GM19351 (cell line): ENCODE measurements around the gene APBA1.

ENCODE experiments used
- ATAC-seq: cut with Tn5 transposase; IDR thresholded peaks from one replicate; pipeline ENCODE4 v1.9.1; 2021; ENCODE audit warnings: mild to moderate bottlenecking, moderate library complexity; ENCODE audit not compliant: unreplicated experiment

APBA1 gene

GRCh38 chr9:69580582-69581214 lies 91.5 kb downstream of the APBA1 start:
- ATAC-seq = no peak

GRCh38 chr9:69579760-69580581 lies 92.2 kb downstream of the APBA1 start:
- no peak for ATAC-seq

GRCh38 chr9:69579032-69579758 lies 93.0 kb downstream of the APBA1 start:
- no peak for ATAC-seq

- no peak for ATAC-seq
Measured at GRCh38 chr9:69578026-69578425, 94.1 kb downstream of the APBA1 start.

- ATAC-seq = no peak
Measured at GRCh38 chr9:69577123-69577522, 95.0 kb downstream of the APBA1 start.

GRCh38 chr9:69574057-69574456 lies 98.1 kb downstream of the APBA1 start:
- ATAC-seq = no peak

DNA sequence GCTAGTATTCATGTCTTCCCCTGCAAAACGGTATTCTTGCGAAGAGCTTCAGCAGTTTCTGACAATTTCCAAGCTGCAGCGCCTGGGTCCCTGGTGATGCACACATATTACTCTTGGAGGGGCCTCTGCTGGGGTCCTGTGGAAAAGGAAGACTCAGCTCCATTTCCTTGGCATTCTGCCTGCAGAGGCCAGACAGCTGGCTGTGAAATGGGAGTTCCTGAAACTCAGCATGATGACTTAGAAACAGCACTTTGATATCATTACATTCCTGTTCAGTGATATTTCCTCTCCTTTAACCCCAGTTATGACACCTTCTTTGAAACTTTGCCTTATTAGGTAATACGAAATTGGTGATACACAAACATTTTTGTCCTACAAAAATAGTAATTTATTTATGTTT lies 98.5 kb downstream of the APBA1 start:
- no peak for ATAC-seq

DNA sequence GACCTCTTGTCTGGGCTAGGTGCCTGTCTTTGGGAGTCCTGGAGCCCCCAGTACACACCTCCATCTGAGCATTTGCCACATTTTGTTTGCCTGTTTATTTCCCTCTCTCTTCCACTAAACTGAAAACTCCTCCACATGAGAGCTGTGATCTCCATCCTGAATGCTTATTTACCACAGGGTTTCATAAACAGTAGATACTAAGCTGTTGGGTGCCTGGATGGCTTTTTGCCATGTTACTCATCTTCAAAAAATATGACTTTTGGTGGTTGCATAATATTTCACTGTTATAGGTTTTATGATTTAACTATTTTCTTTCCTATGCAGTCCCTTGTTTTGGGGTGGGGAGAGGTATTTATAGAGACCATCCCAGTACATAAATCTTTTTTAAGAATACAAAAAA lies 99.6 kb downstream of the APBA1 start:
- ATAC-seq = no peak

GRCh38 chr9:69571032-69571431 lies 101.1 kb downstream of the APBA1 start:
- no peak for ATAC-seq

- no peak for ATAC-seq
Measured at GRCh38 chr9:69569738-69570451, 102.3 kb downstream of the APBA1 start.

DNA sequence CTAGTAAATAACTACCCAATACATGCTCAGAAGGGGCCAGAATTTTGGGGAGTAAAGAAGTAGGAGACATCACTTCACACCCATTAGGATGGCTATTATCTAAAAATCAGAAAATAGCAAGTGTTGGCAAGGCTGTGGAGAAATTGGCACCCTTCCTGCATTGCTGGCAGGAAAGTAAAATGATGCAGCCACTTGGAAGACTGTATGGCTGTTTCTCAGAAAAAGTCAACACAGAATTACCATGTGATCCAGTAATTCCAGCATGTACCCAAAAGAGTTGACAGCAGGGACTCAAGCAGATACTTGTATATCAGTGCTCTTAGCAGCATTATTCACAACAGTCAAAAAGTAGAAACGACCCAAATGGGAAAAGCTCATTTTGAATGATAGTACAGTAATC lies 107.6 kb downstream of the APBA1 start:
- no peak for ATAC-seq

DNA sequence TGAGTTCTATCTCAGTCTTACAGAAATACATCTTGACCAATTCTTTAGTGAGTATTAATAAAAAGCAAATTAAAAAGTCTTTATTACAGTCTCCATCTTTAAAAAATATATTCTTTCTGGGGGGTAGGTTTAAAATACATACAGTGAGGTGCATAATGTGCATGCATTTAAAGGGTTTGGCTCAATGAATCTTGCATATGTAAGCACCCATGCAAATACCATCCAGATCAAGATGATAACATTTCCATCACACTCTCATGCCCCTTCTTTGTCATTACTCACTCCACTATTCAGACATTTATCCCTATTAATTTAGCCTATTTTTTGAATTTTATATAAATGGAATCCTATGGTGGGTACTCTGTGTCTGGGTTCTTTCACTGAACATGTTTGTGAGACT lies 113.0 kb downstream of the APBA1 start:
- no peak for ATAC-seq

DNA sequence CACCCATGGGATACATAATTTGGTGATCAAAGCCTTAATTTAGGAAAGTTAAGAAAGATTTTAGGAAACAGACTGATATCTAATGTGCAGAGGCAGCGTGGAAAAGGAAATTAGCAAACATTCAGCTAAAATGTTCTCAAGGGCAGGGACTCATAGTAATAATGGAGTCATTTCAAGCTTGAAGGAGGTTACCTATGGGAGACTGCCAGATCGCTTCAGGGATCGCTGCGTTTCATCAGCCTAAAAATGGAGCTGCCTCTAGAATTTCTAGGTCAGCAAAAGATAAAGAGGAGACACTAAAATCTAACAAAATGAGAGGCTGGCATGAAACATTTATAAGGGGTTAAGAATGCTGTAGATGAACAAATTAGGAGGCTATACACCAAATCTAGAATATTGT lies 115.5 kb downstream of the APBA1 start:
- no peak for ATAC-seq

DNA sequence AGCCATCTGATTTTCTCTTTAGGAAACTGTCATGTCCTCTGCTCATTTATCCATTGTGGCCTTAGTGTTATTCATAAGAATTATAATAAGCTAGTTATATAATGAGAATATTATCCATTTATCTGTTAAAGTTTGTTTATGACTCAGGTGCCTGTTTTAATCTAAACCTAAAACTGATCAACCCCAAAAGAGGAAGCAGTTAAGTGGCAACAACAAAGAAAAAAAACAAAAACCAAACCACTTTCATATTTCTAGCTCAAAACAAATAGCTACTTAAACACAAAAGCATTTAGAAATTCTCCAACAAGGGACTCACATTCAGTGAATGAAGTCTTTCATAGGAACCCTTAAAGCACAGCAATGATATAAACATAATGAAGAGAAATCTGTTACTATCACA lies 116.4 kb downstream of the APBA1 start:
- no peak for ATAC-seq

DNA sequence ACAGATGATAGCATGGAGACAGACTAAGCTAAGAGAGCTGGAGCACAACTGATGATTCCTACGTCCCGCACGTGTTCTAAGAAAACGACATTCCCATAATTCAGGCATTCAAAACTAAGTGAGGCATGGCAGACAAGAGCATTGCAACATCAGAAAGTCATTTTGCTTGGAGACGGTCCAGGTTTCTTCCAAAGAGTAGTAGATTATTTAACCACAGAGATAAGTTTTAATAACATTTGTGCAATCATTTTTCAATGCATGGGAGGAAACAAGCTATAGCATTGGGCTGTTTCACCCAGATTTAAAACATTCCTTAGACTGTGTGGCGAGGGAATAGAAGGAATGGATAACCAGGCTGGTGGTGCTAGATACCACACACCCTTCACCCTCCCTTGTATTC lies 117.2 kb downstream of the APBA1 start:
- no peak for ATAC-seq

- peak; percentile 70 for ATAC-seq
Measured at GRCh38 chr9:69549310-69550202, 122.6 kb downstream of the APBA1 start.

DNA sequence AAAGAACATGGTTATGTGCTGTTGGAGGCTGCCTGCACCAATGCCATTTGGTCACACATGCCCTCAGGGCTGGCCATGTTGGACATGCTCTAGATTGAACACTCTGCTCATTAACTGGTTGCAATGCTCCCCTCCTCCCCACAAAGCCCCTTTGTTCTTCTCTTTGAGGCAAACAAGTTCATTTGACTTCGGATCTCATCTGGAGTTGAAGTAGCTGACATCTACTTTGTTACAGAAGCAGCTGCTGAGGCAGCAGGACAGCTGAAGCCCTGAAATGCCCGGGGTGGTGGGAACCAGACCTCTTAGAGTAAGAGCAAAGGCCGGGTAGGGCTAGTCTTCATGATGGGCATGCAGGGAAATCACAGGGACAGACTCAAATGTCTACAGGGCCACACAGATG lies 123.5 kb downstream of the APBA1 start:
- no peak for ATAC-seq

DNA sequence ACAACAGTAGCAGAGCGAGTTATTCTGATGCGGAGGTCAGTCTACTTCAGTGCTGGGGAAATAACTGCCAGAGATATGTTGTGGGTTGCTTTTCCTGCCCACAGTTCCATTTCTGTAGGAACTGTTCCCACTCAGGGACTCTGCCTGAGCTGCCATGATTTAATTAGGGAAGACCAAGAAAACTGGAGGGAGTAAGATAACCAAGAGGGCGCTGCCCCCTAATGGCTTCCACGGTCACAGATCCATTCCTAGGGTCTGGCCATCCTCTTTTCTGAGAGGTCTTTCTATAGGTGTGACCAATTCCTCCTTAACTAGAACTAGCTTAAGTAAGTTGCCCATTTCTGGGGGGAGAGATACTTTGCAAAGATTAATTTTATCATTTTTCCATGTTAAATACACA lies 125.9 kb downstream of the APBA1 start:
- no peak for ATAC-seq

DNA sequence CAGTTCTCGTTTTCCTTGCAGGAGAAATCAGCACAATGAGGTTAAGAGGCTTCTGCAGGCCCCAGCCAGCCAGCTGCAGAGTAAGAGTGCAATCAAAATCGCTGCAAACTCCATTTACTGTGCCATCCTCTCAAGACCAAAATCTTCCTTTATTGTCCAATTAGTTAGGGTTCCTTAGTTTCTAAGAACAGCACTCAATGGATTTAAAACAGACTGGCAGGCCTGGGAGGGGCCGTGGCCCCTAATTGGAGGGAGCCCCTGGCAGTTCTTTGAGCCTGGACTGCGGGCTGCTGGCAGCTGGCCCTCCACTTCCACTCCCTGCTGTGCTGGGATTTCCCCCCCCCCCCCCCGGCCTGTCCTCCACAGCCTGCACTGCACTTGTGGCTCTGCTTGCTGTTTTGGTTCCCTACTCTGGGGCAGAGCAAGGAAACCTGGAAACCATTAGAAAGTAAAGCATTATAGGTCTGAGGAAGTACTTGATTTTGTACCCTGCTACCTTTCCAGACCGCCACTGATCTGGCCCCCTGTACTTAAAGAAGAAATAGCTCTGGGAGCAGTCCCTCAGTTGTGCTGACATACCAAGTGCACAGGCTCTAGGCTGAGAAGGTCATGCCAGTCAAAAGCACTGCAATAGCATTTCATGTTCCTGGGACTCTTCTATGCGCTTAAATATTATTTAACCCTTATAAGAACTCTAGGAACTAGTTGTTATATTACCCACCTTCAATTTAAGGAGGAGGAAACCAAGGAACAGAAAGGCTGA lies 129.0 kb downstream of the APBA1 start:
- no peak for ATAC-seq

DNA sequence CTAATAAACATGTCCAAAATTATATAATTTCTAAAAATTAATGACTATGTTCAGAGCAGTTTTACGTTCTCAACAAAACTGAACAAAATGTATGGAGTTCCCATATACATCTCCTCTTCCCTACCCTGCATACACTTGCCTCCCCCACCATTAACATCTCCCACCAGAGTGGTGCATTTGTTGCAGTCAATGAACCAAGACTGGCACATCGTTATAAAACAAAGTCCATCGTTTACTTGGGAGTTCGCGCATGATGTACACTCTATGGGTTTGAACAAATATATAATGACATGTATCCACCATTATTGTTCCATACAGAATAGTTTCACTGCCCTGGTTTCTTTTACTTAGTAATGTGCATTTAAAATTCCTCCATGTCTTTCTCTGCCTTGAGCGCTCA lies 130.1 kb downstream of the APBA1 start:
- no peak for ATAC-seq
